SU-DHL-6 (cell line): ENCODE data around the gene DMGDH.

Experiments used
- CTCF ChIP-seq: fragments of 200-600 bp; sonication (generic); IDR thresholded peaks from one replicate; pipeline ENCODE4 v1.5.1; 2017; ENCODE audit warnings: antibody characterized with exemption, mild to moderate bottlenecking, low read length, moderate library complexity; ENCODE audit not compliant: insufficient read depth, poor library complexity, severe bottlenecking
- EZH2phosphoT487 ChIP-seq: fragments of 200-600 bp; sonication (generic), shearing (Covaris generic); conservative IDR thresholded peaks from 2 replicates; pipeline ENCODE4 v1.6.1; 2018; ENCODE audit warnings: mild to moderate bottlenecking, antibody characterized with exemption, low read length, moderate library complexity, mixed read lengths

DNA sequence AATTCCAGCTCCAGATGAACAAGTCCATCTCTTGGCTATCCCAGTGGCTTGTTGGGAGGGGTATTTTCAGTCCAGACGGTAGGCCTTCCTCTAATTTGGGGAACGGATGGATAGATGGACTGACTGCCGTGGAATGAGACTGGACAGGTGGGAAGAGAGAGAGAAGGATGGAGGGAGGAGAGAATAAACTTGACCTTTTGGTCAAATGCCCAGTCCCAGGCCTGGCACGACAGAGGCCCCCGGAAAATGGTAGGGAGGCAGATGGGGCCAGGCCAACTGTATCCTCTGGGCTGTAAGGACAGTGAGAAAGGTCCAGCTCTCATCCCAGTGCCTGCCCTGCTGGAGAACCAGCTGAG is 43.2 kb upstream of the DMGDH start:
- TF ChIP-seq CTCF (no peak), EZH2phosphoT487 (no peak)
